Endothelial cell of umbilical vein (primary cell): ENCODE measurements around the gene ITPR2. TPM values are rescaled to one million over a fixed set of nuclear protein-coding genes. Genes with fewer than 3 reads are reported as not detected.

ENCODE experiments used
- BruUV-seq: library from RNA; stranded (reverse); fragments of 400-500 nt; replicated peaks from 2 replicates; lab custom pipeline; 2021; lab: Mats Ljungman, UMichigan
- CTCF ChIA-PET: fragments of 300-600, 350-600 bp; sonication (Branson Sonifier 250); formaldehyde crosslinking; loops from one replicate; lab custom pipeline; 2021; ENCODE audit warnings: antibody characterized with exemption, inconsistent platforms; lab: Charles Lee
- POLR2A ChIA-PET: fragments of 300-600, 350-600 bp; sonication (Branson Sonifier 250); formaldehyde crosslinking; loops from one replicate; lab custom pipeline; 2021; ENCODE audit warnings: antibody characterized with exemption, inconsistent platforms; lab: Charles Lee
- DNase-seq: peaks from one replicate; pipeline ENCODE4 v3.0.0-alpha.2; 2011; ENCODE audit warnings: low read depth, low spot score
- FAIRE-seq: peaks from 2 replicates; lab custom pipeline; 2011; peaks lifted over from hg19 to GRCh38; lab: Jason Lieb, UNC
- H2AFZ ChIP-seq: 2 replicates; pipeline ENCODE4 v1.6.0; 2012; ENCODE audit warnings: low read depth, low read length, control low read depth, inconsistent platforms
- H3K27ac ChIP-seq: 2 replicates; pipeline ENCODE4 v1.5.1; 2011; ENCODE audit warnings: low read depth, mild to moderate bottlenecking, control low read depth, low read length, moderate library complexity; ENCODE audit not compliant: insufficient read depth
- H3K27me3 ChIP-seq, 2 experiments: 2 replicates each; pipeline versions ENCODE4 v1.6.0 to v1.6.1; 2011; ENCODE audit warnings: low read length in 2 of 2, mixed read lengths in 1 of 2; ENCODE audit not compliant: control insufficient read depth in 2 of 2, insufficient read depth in 2 of 2
- H3K36me3 ChIP-seq, 2 experiments: 2 replicates in 1 of 2; 3 replicates in 1 of 2; pipeline ENCODE4 v1.5.1; 2011; ENCODE audit warnings: low read length in 2 of 2, mild to moderate bottlenecking in 1 of 2, moderate library complexity in 1 of 2; ENCODE audit not compliant: control insufficient read depth in 2 of 2, insufficient read depth in 2 of 2; ENCODE audit errors: extremely low read depth in 1 of 2
- H3K4me1 ChIP-seq: 3 replicates; pipeline ENCODE4 v1.5.1; 2011; ENCODE audit warnings: mild to moderate bottlenecking, low read length; ENCODE audit not compliant: control insufficient read depth, insufficient read depth; ENCODE audit errors: extremely low read depth
- H3K4me2 ChIP-seq: 2 replicates; pipeline ENCODE4 v1.6.1; 2011; ENCODE audit warnings: low read length, control low read depth, mixed read lengths; ENCODE audit not compliant: insufficient read depth
- H3K4me3 ChIP-seq, 3 experiments: fragments of 200-600 bp in 1 of 3; sonication (generic), shearing (Covaris generic) in 1 of 3; replicated peaks in 1 of 3; 2 replicates each; pipeline ENCODE4 v1.5.1; 2011 to 2016; ENCODE audit warnings: control low read depth in 3 of 3, low read length in 3 of 3, mild to moderate bottlenecking in 2 of 3, inconsistent platforms in 1 of 3, low read depth in 1 of 3, moderate library complexity in 1 of 3; ENCODE audit not compliant: insufficient read depth in 1 of 3
- H3K79me2 ChIP-seq: 2 replicates; pipeline ENCODE4 v1.6.0; 2012; ENCODE audit warnings: low read length, inconsistent platforms; ENCODE audit not compliant: control insufficient read depth, insufficient read depth
- H3K9ac ChIP-seq: replicated peaks from 2 replicates; pipeline ENCODE3; 2011; ENCODE audit warnings: low read length, control low read depth; ENCODE audit not compliant: insufficient read depth; ENCODE audit errors: extremely low read depth
- H3K9me1 ChIP-seq: replicated peaks from 3 replicates; pipeline ENCODE4 v1.6.0; 2011; ENCODE audit warnings: mild to moderate bottlenecking, low read length; ENCODE audit not compliant: control insufficient read depth, insufficient read depth; ENCODE audit errors: extremely low read depth
- H3K9me3 ChIP-seq: replicated peaks from 2 replicates; pipeline ENCODE4 v1.5.1; 2012; ENCODE audit warnings: low read length, inconsistent platforms; ENCODE audit not compliant: control insufficient read depth, insufficient read depth
- H4K20me1 ChIP-seq: replicated peaks from 2 replicates; pipeline ENCODE3; 2011; ENCODE audit warnings: mild to moderate bottlenecking, low read length; ENCODE audit not compliant: control insufficient read depth, insufficient read depth; ENCODE audit errors: extremely low read depth
- CTCF ChIP-seq, 2 donors: IDR thresholded peaks; 1 replicate in 1 of 2; 2 replicates in 1 of 2; pipeline ENCODE4 v1.5.1; 2011; ENCODE audit warnings: low read length in 2 of 2, mild to moderate bottlenecking in 2 of 2, moderate library complexity in 2 of 2, control low read depth in 1 of 2, inconsistent platforms in 1 of 2, low read depth in 1 of 2; ENCODE audit not compliant: insufficient read depth in 1 of 2; ENCODE audit errors: extremely low read depth in 1 of 2
- EZH2 ChIP-seq: IDR thresholded peaks from 2 replicates; pipeline ENCODE4 v1.6.1; 2012; ENCODE audit warnings: borderline replicate concordance, low read depth, mild to moderate bottlenecking, moderate library complexity, low read length, inconsistent platforms; ENCODE audit not compliant: severe bottlenecking
- FOS ChIP-seq: IDR thresholded peaks from 2 replicates; pipeline ENCODE4 v1.6.1; 2011; ENCODE audit warnings: mild to moderate bottlenecking, low read length, moderate library complexity, borderline replicate concordance; ENCODE audit not compliant: insufficient read depth
- GATA2 ChIP-seq: IDR thresholded peaks from 2 replicates; pipeline ENCODE4 v1.7.0; 2011; ENCODE audit warnings: low read depth, mild to moderate bottlenecking, moderate library complexity, mixed read lengths, low read length; ENCODE audit not compliant: insufficient read length, insufficient read depth
- JUN ChIP-seq: IDR thresholded peaks from 2 replicates; pipeline ENCODE4 v1.6.1; 2011; ENCODE audit warnings: borderline replicate concordance, low read depth; ENCODE audit not compliant: insufficient read length, insufficient read depth
- MAX ChIP-seq: IDR thresholded peaks from 2 replicates; pipeline ENCODE4 v1.6.1; 2011; ENCODE audit not compliant: insufficient read depth, insufficient read length
- MYC ChIP-seq: IDR thresholded peaks from one replicate; pipeline ENCODE4 v1.6.1; 2011; ENCODE audit warnings: mild to moderate bottlenecking, low read depth, low read length
- POLR2AphosphoS5 ChIP-seq: IDR thresholded peaks from 2 replicates; pipeline ENCODE4 v1.6.1; 2012; ENCODE audit warnings: low read depth, mild to moderate bottlenecking, control low read depth, low read length, moderate library complexity; ENCODE audit not compliant: insufficient read depth
- dilution Hi-C: fragments of 300-500 bp; cut with MboI; formaldehyde crosslinking; loops from one replicate; pipeline ENCODE4 v1.15.0; 2019; ENCODE audit warnings: low sequenced_read_pairs; ENCODE audit not compliant: extremely low pct_ligation_motif_present
- intact Hi-C: fragments of 100-400 bp; cut with micrococcal nuclease; formaldehyde crosslinking; loops from one replicate; pipeline ENCODE4 v1.10.0; 2022
- polyA plus RNA-seq, 4 experiments: library from polyadenylated mRNA; depleted of rRNA in 3 of 4; stranded (reverse) in 3 of 4; unstranded in 1 of 4; fragments of >200 nt; gene quantifications; 2 replicates each; pipeline versions ENCODE4 v1.2.1 to v1.2.3, GENCODE V29; 2011 to 2012; ENCODE audit warnings: missing spikeins in 1 of 4
- total RNA-seq: library from RNA; stranded (reverse); gene quantifications from 2 replicates; pipeline ENCODE4 v1.2.3, GENCODE V29; 2021

The ITPR2 gene
- total and polyA plus RNA-seq, 2 donors (not counting 3 experiments of a cell fraction or from before 2014, with no cell fraction given) = 16.2 to 86.8 TPM

GRCh38 chr12:26406391-26406790, 426.6 kb downstream of the ITPR2 start:
- intact Hi-C loops (no loop called here), dilution Hi-C loops (no loop called here)
- TF ChIP-seq POLR2AphosphoS5 (no peak), GATA2 (no peak), FOS (no peak), CTCF (IDR thresholded peaks at IDR 0.05; ENCODE audit: extremely low read depth in 1 of 2, insufficient read depth in 1 of 2, low read depth in 1 of 2, low read length in 2 of 2) (no peak), JUN (no peak), EZH2 (no peak), MAX (no peak), MYC (no peak)
- H3K27me3 ChIP-seq = no peaks in the 10 kb centered on the region
- no peaks in the 10 kb centered on the region for H3K9me3 ChIP-seq
- H3K4me2 ChIP-seq = no peak overlapping the region
- ChIA-PET CTCF (interaction anchor here (0.9 to 1.5 kb wide), 2 partner anchors 128 to 309 kb away, joined by 3 read pairs; no protein-coding TSS in a partner anchor), POLR2A (no interaction called here)
- no peak overlapping the region for H2AFZ ChIP-seq
- no peaks in the 10 kb centered on the region for H3K4me1 ChIP-seq
- H4K20me1 ChIP-seq = no peaks in the 10 kb centered on the region
- FAIRE-seq (no peak), DNase-seq (no peak)
- no peak overlapping the region for H3K27ac ChIP-seq
- H3K79me2 ChIP-seq = no peaks in the 10 kb centered on the region
- no peak overlapping the region for H3K4me3 ChIP-seq
- BruUV-seq = no TSS peak
- H3K9ac ChIP-seq = no peak overlapping the region
- H3K9me1 ChIP-seq = no peaks in the 10 kb centered on the region
- H3K36me3 ChIP-seq = peaks cover 0 to 11% of the 10 kb centered on the region in 2 experiments
